GM23248 (cell line): ENCODE results near the gene SOD3. TPM values are rescaled to one million over a fixed set of nuclear protein-coding genes. Genes with fewer than 3 reads are reported as not detected.

Source experiments
- DNase-seq: peaks from one replicate; pipeline ENCODE4 v3.0.0-alpha.2; 2015
- H2AFZ ChIP-seq: fragments of 200-600 bp; sonication (generic); 2 replicates; pipeline ENCODE4 v1.6.1; 2016; ENCODE audit warnings: antibody characterized with exemption
- H3F3A ChIP-seq: fragments of 200-600 bp; sonication (generic); 2 replicates; pipeline ENCODE4 v1.6.1; 2016; ENCODE audit warnings: mild to moderate bottlenecking, antibody characterized with exemption, mixed run types; ENCODE audit not compliant: insufficient read depth
- H3K27ac ChIP-seq: fragments of 200-600 bp; sonication (generic); 2 replicates; pipeline ENCODE4 v1.5.1; 2016; ENCODE audit warnings: mild to moderate bottlenecking
- H3K27me3 ChIP-seq: fragments of 200-600 bp; sonication (generic); replicated peaks from 2 replicates; pipeline ENCODE4 v1.6.1; 2016; ENCODE audit warnings: mild to moderate bottlenecking; ENCODE audit not compliant: insufficient read depth
- H3K36me3 ChIP-seq: fragments of 200-600 bp; sonication (generic); 2 replicates; pipeline ENCODE4 v1.6.1; 2016; ENCODE audit warnings: low read depth, mild to moderate bottlenecking
- H3K4me1 ChIP-seq: fragments of 200-600 bp; sonication (generic); 2 replicates; pipeline ENCODE4 v1.6.1; 2016; ENCODE audit warnings: mild to moderate bottlenecking; ENCODE audit not compliant: insufficient read depth
- H3K4me2 ChIP-seq: fragments of 200-600 bp; sonication (generic); one replicate; pipeline ENCODE4 v1.6.1; 2016; ENCODE audit warnings: mild to moderate bottlenecking; ENCODE audit not compliant: unreplicated experiment
- H3K4me3 ChIP-seq: fragments of 200-600 bp; sonication (generic); 2 replicates; pipeline ENCODE4 v1.5.1; 2016; ENCODE audit warnings: mild to moderate bottlenecking
- H3K79me2 ChIP-seq: fragments of 200-600 bp; sonication (generic); 2 replicates; pipeline ENCODE4 v1.6.1; 2016; ENCODE audit warnings: mild to moderate bottlenecking; ENCODE audit not compliant: insufficient read depth
- H3K9ac ChIP-seq: fragments of 200-600 bp; sonication (generic); 2 replicates; pipeline ENCODE4 v1.6.1; 2016; ENCODE audit warnings: mild to moderate bottlenecking
- H3K9me2 ChIP-seq: fragments of 200-600 bp; sonication (generic); 2 replicates; pipeline ENCODE4 v1.6.1; 2016; ENCODE audit warnings: mixed run types, mild to moderate bottlenecking, moderate library complexity; ENCODE audit not compliant: insufficient read depth
- H3K9me3 ChIP-seq: fragments of 200-600 bp; sonication (generic); one replicate; pipeline ENCODE4 v1.6.1; 2017; ENCODE audit warnings: low read depth
- H4K20me1 ChIP-seq: fragments of 200-600 bp; sonication (generic); 2 replicates; pipeline ENCODE4 v1.6.0; 2016; ENCODE audit not compliant: insufficient read depth
- EZH2 ChIP-seq: fragments of 200-600 bp; sonication (generic); IDR thresholded peaks from 2 replicates; pipeline ENCODE4 v1.6.1; 2018; ENCODE audit warnings: antibody characterized with exemption, mild to moderate bottlenecking; ENCODE audit not compliant: insufficient read depth, poor library complexity, severe bottlenecking
- EZH2phosphoT487 ChIP-seq: fragments of 200-600 bp; sonication (generic); IDR thresholded peaks from 2 replicates; pipeline ENCODE4 v1.6.1; 2018; ENCODE audit warnings: antibody characterized with exemption, moderate library complexity, mild to moderate bottlenecking, low read depth; ENCODE audit not compliant: insufficient read depth
- WGBS, 2 experiments: methylation state at CpG; one replicate each; pipeline ENCODE4 v1.1.6; 2015 to 2017; ENCODE audit warnings: low lambda C conversion rate in 2 of 2, low coverage in 1 of 2; ENCODE audit errors: missing lambda C conversion rate in 2 of 2; 5-methylcytosine and 5-hydroxymethylcytosine counted together
- in situ Hi-C: fragments of 300-500 bp; cut with MboI; formaldehyde crosslinking; loops from 2 replicates; pipeline ENCODE4 v1.15.0; 2020
- polyA plus RNA-seq: library from polyadenylated mRNA; unstranded; fragments of >200 nt; fragmentation: Nextera tagmentation; extraction: Ambion mirVana; gene quantifications from 2 replicates; pipeline ENCODE4 v1.2.1, GENCODE V29; 2016
- total RNA-seq: library from RNA; depleted of rRNA; stranded (reverse); fragments of >200 nt; shearing (Covaris generic); gene quantifications from 2 replicates; pipeline ENCODE4 v1.2.3, GENCODE V29; 2014

SOD3 gene
- total and polyA plus RNA-seq, 2 experiments from 2014 or later, result 8.2 to 10.1 TPM

GRCh38 chr4:24781999-24782745 is 13.2 kb upstream of the SOD3 start:
- 68 to 71% methylated on average over 6 of the region's 6 CpGs for WGBS, 2 experiments
- no peak for TF ChIP-seq EZH2
- no peak overlapping the region for H3K9ac ChIP-seq
- DNase-seq, result no peak
- no peaks in the 10 kb centered on the region for H3K9me3 ChIP-seq
- no peak overlapping the region for H3K27ac ChIP-seq
- H3K36me3 ChIP-seq, result no peaks in the 10 kb centered on the region
- H3F3A ChIP-seq, result peaks cover 28% of the 10 kb centered on the region
- H3K4me2 ChIP-seq, result no peak overlapping the region
- H2AFZ ChIP-seq, result no peak overlapping the region
- in situ Hi-C loops, result no loop called here
- H3K4me3 ChIP-seq, result no peak overlapping the region
- no peaks in the 10 kb centered on the region for H3K27me3 ChIP-seq
- no peaks in the 10 kb centered on the region for H3K9me2 ChIP-seq
- peaks cover 25% of the 10 kb centered on the region for H3K4me1 ChIP-seq
- H4K20me1 ChIP-seq, result no peaks in the 10 kb centered on the region
- H3K79me2 ChIP-seq, result no peaks in the 10 kb centered on the region

- Histone ChIP-seq H3K36me3 (no peaks in the 10 kb centered on the region), H2AFZ (no peak overlapping the region), H3K9ac (no peak overlapping the region), H3K4me2 (no peak overlapping the region), H3K9me2 (no peaks in the 10 kb centered on the region), H3K4me3 (no peak overlapping the region), H3K27ac (no peak overlapping the region), H3F3A (peaks cover 17% of the 10 kb centered on the region), H3K4me1 (peaks cover 14% of the 10 kb centered on the region), H4K20me1 (no peaks in the 10 kb centered on the region), H3K27me3 (no peaks in the 10 kb centered on the region), H3K79me2 (no peaks in the 10 kb centered on the region), H3K9me3 (no peaks in the 10 kb centered on the region)
- no peak for DNase-seq
- TF ChIP-seq EZH2 (no peak), EZH2phosphoT487 (no peak)
- in situ Hi-C loops, result no loop called here
- 83 to 90% methylated on average over 3 of the region's 3 CpGs for WGBS, 2 experiments
Observed at GRCh38 chr4:24783506-24783905, 11.9 kb upstream of the SOD3 start.

- Histone ChIP-seq H3K4me2 (no peak overlapping the region), H2AFZ (no peak overlapping the region), H3K9me3 (no peaks in the 10 kb centered on the region), H4K20me1 (no peaks in the 10 kb centered on the region), H3F3A (peaks cover 5% of the 10 kb centered on the region), H3K27me3 (no peaks in the 10 kb centered on the region), H3K4me3 (no peak overlapping the region), H3K9ac (no peak overlapping the region), H3K36me3 (no peaks in the 10 kb centered on the region), H3K9me2 (no peaks in the 10 kb centered on the region), H3K79me2 (no peaks in the 10 kb centered on the region), H3K4me1 (peaks cover 19% of the 10 kb centered on the region), H3K27ac (no peak overlapping the region)
- in situ Hi-C loops, result no loop called here
- DNase-seq, result no peak
- TF ChIP-seq EZH2phosphoT487, result no peak
- TF ChIP-seq EZH2, result no peak
Observed at GRCh38 chr4:24791043-24791442, 4.3 kb upstream of the SOD3 start.

GRCh38 chr4:24792552-24792951 is 2.8 kb upstream of the SOD3 start:
- H3K9me2 ChIP-seq, result no peaks in the 10 kb centered on the region
- peaks cover 5% of the 10 kb centered on the region for H3F3A ChIP-seq
- TF ChIP-seq EZH2phosphoT487 (no peak), EZH2 (no peak)
- peaks cover 19% of the 10 kb centered on the region for H3K4me1 ChIP-seq
- no peaks in the 10 kb centered on the region for H3K79me2 ChIP-seq
- H3K36me3 ChIP-seq, result no peaks in the 10 kb centered on the region
- DNase-seq, result no peak
- in situ Hi-C loops, result no loop called here
- no peak overlapping the region for H3K27ac ChIP-seq
- H3K9me3 ChIP-seq, result no peaks in the 10 kb centered on the region
- 99 to 100% methylated on average over 4 of the region's 4 CpGs for WGBS, 2 experiments
- no peaks in the 10 kb centered on the region for H3K27me3 ChIP-seq
- no peak overlapping the region for H3K4me3 ChIP-seq
- H2AFZ ChIP-seq, result no peak overlapping the region
- H4K20me1 ChIP-seq, result no peaks in the 10 kb centered on the region
- H3K9ac ChIP-seq, result no peak overlapping the region
- no peak overlapping the region for H3K4me2 ChIP-seq
